Upper lobe of right lung (tissue), 1 donor: ENCODE data around the gene TMEM184B. TPM values are rescaled to one million over a fixed set of nuclear protein-coding genes. Genes with fewer than 3 reads are reported as not detected.
A peak's percentile ranks its signal among the peaks of the same experiment; 100 is the strongest.

Experiments used
- ATAC-seq: fragments of 200-7000 bp; cut with Tn5 transposase; one replicate; pipeline ENCODE4 v1.9.1; 2020; ENCODE audit warnings: mild to moderate bottlenecking, moderate library complexity
- DNase-seq: peaks from one replicate; pipeline ENCODE4 v3.0.0-alpha.2; 2020
- H3K27ac ChIP-seq: fragments of 200-600 bp; one replicate; pipeline ENCODE4 v1.8.0; 2022
- H3K27me3 ChIP-seq: fragments of 200-600 bp; one replicate; pipeline ENCODE4 v1.8.0; 2022; ENCODE audit warnings: mild to moderate bottlenecking
- H3K36me3 ChIP-seq: fragments of 200-600 bp; one replicate; pipeline ENCODE4 v1.8.0; 2022
- H3K4me1 ChIP-seq: fragments of 200-600 bp; one replicate; pipeline ENCODE4 v1.8.0; 2022
- H3K4me3 ChIP-seq: fragments of 200-600 bp; one replicate; pipeline ENCODE4 v1.8.0; 2022; ENCODE audit warnings: mild to moderate bottlenecking
- H3K9me3 ChIP-seq: fragments of 200-600 bp; one replicate; pipeline ENCODE4 v1.8.0; 2022
- CTCF ChIP-seq: fragments of 200-600 bp; IDR thresholded peaks from one replicate; pipeline ENCODE4 v1.8.0; 2022; ENCODE audit warnings: antibody characterized with exemption
- intact Hi-C: fragments of 100-400 bp; cut with DNase I; formaldehyde crosslinking; loops from one replicate; pipeline ENCODE4 v1.11.0; 2022
- total RNA-seq: library from RNA; stranded (reverse); fragmentation: NEBNext Ultra II Directional; extraction: Animal tissue kit (Norgen Biotek cat#: 25700); gene quantifications from one replicate; pipeline ENCODE4 v1.2.1, GENCODE V29; 2021
- donor health status: DM: no; HTN: yes; CAD: no; lungs with severe emphysema.

TMEM184B gene
- total RNA-seq, 1 donor from 2014 or later = 79.2 TPM

- H3K36me3 ChIP-seq = peaks cover 40% of the 10 kb centered on the region
Observed at GRCh38 chr22:38223289-38223960, 49.4 kb downstream of the TMEM184B start.

GRCh38 chr22:38222797-38223119 lies 50.1 kb downstream of the TMEM184B start:
- Histone ChIP-seq H3K4me1 (peaks cover 24% of the 10 kb centered on the region), H3K27ac (peak overlapping the region; percentile 30), H3K4me3 (no peak overlapping the region), H3K36me3 (peaks cover 34% of the 10 kb centered on the region), H3K27me3 (no peaks in the 10 kb centered on the region), H3K9me3 (no peaks in the 10 kb centered on the region)
- no peak for ATAC-seq
- DNase-seq = no peak
- intact Hi-C loops = no loop called here
- no peak for TF ChIP-seq CTCF

More at GRCh38 chr22:38223289-38223960, 49.4 kb downstream of the TMEM184B start:
- H3K27me3 ChIP-seq = no peaks in the 10 kb centered on the region
- H3K9me3 ChIP-seq = no peaks in the 10 kb centered on the region
- no peak overlapping the region for H3K4me3 ChIP-seq
- no peak for TF ChIP-seq CTCF
- no peak for DNase-seq
- peak overlapping the region; percentile 30 for H3K27ac ChIP-seq
- H3K4me1 ChIP-seq = peaks cover 24% of the 10 kb centered on the region
- no peak for ATAC-seq
- intact Hi-C loops = no loop called here

GRCh38 chr22:38221908-38222796 lies 50.7 kb downstream of the TMEM184B start:
- no peaks in the 10 kb centered on the region for H3K9me3 ChIP-seq
- H3K4me3 ChIP-seq = no peak overlapping the region
- TF ChIP-seq CTCF = no peak
- DNase-seq (no peak), ATAC-seq (no peak)
- peak overlapping the region; percentile 30 for H3K27ac ChIP-seq
- H3K36me3 ChIP-seq = peaks cover 30% of the 10 kb centered on the region
- peaks cover 25% of the 10 kb centered on the region for H3K4me1 ChIP-seq
- no peaks in the 10 kb centered on the region for H3K27me3 ChIP-seq
- intact Hi-C loops = no loop called here

GRCh38 chr22:38221407-38221806 lies 51.4 kb downstream of the TMEM184B start:
- Histone ChIP-seq H3K4me1 (peaks cover 25% of the 10 kb centered on the region), H3K36me3 (peaks cover 30% of the 10 kb centered on the region), H3K9me3 (no peaks in the 10 kb centered on the region), H3K27me3 (no peaks in the 10 kb centered on the region), H3K27ac (no peak overlapping the region), H3K4me3 (no peak overlapping the region)
- ATAC-seq (no peak), DNase-seq (no peak)
- no peak for TF ChIP-seq CTCF
- intact Hi-C loops = no loop called here

GRCh38 chr22:38220653-38221386 lies 52.0 kb downstream of the TMEM184B start:
- H3K4me3 ChIP-seq = no peak overlapping the region
- H3K36me3 ChIP-seq = peaks cover 29% of the 10 kb centered on the region
- H3K27ac ChIP-seq = peak overlapping the region; percentile 78
- intact Hi-C loops = no loop called here
- peaks cover 25% of the 10 kb centered on the region for H3K4me1 ChIP-seq
- no peak for ATAC-seq
- DNase-seq = no peak
- TF ChIP-seq CTCF = no peak
- no peaks in the 10 kb centered on the region for H3K9me3 ChIP-seq
- no peaks in the 10 kb centered on the region for H3K27me3 ChIP-seq
